Measurements from ENCODE around the gene TAMALIN.

DNA sequence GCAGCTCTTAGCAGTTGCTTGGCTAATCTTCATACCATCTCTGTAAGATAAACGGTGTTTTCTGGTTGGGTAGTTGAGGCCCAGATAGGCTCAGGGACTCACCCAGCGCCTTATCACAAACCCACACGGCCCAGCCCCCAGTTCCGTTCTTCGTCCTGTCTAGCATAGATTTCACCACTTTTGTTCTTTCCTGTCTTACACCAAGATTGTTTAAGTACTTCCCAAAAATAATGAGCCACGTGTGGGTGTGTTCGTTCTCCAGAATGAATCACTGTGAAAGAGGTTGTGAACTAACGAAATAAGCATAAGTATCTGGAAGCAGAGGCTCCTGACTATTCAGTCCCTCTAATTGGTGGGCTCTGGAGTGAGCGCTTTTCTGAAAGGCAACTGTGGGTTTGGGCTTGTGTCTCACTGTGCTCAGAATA, 33.9 kb upstream of the TAMALIN start:
- TF ChIP-seq POLR2AphosphoS5 (IDR thresholded peaks at IDR 0.05; ENCODE audit: borderline replicate concordance, low read depth, low read length) (no peak), EZH2 (IDR thresholded peaks at IDR 0.05) (no peak), FOXP2 (optimal IDR thresholded peaks at IDR 0.05; ENCODE audit: control extremely low read depth, extremely low read length, insufficient read depth) (no peak)
